Breast epithelium (tissue), 4 donors: ENCODE results near the gene NTHL1. TPM values are rescaled to one million over a fixed set of nuclear protein-coding genes. Genes with fewer than 3 reads are reported as not detected.

Source experiments
- DNase-seq, 2 donors: peaks; one replicate each; pipeline ENCODE4 v3.0.0-alpha.2; 2019; ENCODE audit warnings: low spot score in 2 of 2
- H3K27ac ChIP-seq, 2 donors: fragments of 200-600 bp; sonication (generic) in 1 of 2; one replicate each; pipeline ENCODE4 v1.5.1; 2016 to 2019; ENCODE audit warnings: mild to moderate bottlenecking in 1 of 2
- H3K27me3 ChIP-seq, 2 donors: fragments of 200-600 bp; sonication (generic) in 1 of 2; one replicate each; pipeline versions ENCODE4 v1.5.1 to v1.6.0; 2017 to 2019; ENCODE audit warnings: control low read depth in 1 of 2, mild to moderate bottlenecking in 1 of 2
- H3K36me3 ChIP-seq: fragments of 200-600 bp; one replicate; pipeline ENCODE4 v1.5.1; 2019
- H3K4me1 ChIP-seq, 2 donors: fragments of 200-600 bp; sonication (generic); one replicate each; pipeline ENCODE4 v1.5.1; 2016 to 2019; ENCODE audit warnings: control low read depth in 1 of 2
- H3K4me3 ChIP-seq, 3 donors: fragments of 200-600 bp; sonication (generic); 1 replicate in 2 of 3; 2 replicates in 1 of 3; pipeline ENCODE4 v1.5.1; 2016 to 2019; ENCODE audit warnings: mild to moderate bottlenecking in 3 of 3, moderate library complexity in 2 of 3
- H3K9me3 ChIP-seq, 2 donors: fragments of 200-600 bp; sonication (generic) in 1 of 2; one replicate each; pipeline ENCODE4 v1.5.1; 2016 to 2019; ENCODE audit warnings: control low read depth in 1 of 2
- POLR2A ChIP-seq: fragments of 450-650 bp; IDR thresholded peaks from one replicate; pipeline ENCODE4 v1.6.1; 2016; ENCODE audit warnings: antibody characterized with exemption, mild to moderate bottlenecking, moderate library complexity
- POLR2AphosphoS5 ChIP-seq, 3 donors: sonication (generic); formaldehyde crosslinking; IDR thresholded peaks; one replicate each; pipeline ENCODE4 v1.6.1; 2017; ENCODE audit warnings: antibody characterized with exemption in 3 of 3
- intact Hi-C: fragments of 100-400 bp; cut with DNase I; formaldehyde crosslinking; loops from one replicate; pipeline ENCODE4 v1.15.1; 2023; ENCODE audit warnings: low total_unique reads
- total RNA-seq, 3 donors: library from RNA; depleted of rRNA; stranded (reverse); fragments of >200 nt; gene quantifications; one replicate each; pipeline ENCODE4 v1.1.0, GENCODE V29; 2016
- TF ChIP-seq, protein P1 (sequence below), 3 donors: fragments of 450-650 bp; IDR thresholded peaks; one replicate each; pipeline ENCODE4 v1.5.1; 2016 to 2017; ENCODE audit warnings: antibody characterized with exemption in 3 of 3, mild to moderate bottlenecking in 3 of 3, moderate library complexity in 3 of 3

Gene NTHL1
- total RNA-seq, 3 donors from 2014 or later: 10.6 to 27.9 (median 16.1) TPM

DNA sequence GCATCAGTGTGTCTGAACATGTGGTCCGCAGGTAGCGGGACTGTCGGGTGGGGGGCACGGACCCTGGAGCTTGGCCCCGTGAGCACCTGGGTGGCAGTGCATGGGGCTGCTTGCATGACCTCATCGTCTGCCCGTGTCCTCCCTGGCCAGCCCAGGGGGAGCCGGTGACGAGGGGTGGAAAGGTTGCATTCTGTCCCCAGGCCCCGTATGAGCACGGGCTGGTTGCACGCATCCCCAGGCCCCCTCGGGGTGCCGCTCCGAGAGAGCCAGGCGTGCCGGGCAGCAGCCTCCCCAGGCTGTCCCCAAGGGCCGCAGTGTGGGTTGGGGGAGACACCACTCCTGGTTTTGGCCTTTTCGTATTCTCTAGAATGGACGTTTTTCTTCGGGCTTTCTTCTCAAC lies 30.1 kb upstream of the NTHL1 start:
- H3K36me3 ChIP-seq: no peaks in the 10 kb centered on the region
- intact Hi-C loops: loop anchor here (5.0 kb wide), 1 partner anchor 375 kb away; no protein-coding TSS in a partner anchor

DNA sequence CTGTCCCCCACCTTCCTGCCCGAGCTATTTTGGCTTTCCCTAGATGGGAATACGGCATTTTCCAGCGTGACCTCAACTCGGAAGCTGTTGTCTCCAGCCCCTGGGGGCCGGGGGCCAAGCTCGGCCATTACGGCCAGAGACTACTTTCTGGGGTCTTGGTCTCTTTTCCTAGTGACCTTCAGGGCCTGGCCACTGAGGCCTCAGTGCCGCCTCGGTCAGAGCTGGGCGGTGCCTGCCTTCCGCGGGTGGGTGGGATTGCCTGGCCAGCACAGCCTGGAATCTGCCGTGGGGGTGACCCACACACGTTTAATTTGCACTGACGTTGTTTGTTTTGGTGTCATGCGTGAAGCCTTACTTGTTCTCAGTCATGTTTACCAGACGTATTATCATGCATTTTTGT lies 29.4 kb upstream of the NTHL1 start:
- no peaks in the 10 kb centered on the region for H3K36me3 ChIP-seq
- no peak for DNase-seq
- TF ChIP-seq POLR2AphosphoS5 (IDR thresholded peaks at IDR 0.05): no peak
- TF ChIP-seq, protein P1, sequence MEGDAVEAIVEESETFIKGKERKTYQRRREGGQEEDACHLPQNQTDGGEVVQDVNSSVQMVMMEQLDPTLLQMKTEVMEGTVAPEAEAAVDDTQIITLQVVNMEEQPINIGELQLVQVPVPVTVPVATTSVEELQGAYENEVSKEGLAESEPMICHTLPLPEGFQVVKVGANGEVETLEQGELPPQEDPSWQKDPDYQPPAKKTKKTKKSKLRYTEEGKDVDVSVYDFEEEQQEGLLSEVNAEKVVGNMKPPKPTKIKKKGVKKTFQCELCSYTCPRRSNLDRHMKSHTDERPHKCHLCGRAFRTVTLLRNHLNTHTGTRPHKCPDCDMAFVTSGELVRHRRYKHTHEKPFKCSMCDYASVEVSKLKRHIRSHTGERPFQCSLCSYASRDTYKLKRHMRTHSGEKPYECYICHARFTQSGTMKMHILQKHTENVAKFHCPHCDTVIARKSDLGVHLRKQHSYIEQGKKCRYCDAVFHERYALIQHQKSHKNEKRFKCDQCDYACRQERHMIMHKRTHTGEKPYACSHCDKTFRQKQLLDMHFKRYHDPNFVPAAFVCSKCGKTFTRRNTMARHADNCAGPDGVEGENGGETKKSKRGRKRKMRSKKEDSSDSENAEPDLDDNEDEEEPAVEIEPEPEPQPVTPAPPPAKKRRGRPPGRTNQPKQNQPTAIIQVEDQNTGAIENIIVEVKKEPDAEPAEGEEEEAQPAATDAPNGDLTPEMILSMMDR (IDR thresholded peaks at IDR 0.05): no peak
- TF ChIP-seq POLR2A: no peak
- H3K27me3 ChIP-seq: no peaks in the 10 kb centered on the region
- intact Hi-C loops: loop anchor here (5.0 kb wide), 1 partner anchor 375 kb away; no protein-coding TSS in a partner anchor
- H3K9me3 ChIP-seq: no peaks in the 10 kb centered on the region
- H3K4me1 ChIP-seq: peaks cover 6 to 8% of the 10 kb centered on the region in 2 donors
- H3K27ac ChIP-seq: no peak overlapping the region
- H3K4me3 ChIP-seq: no peak overlapping the region

More for the DNA sequence above, 30.1 kb upstream of the NTHL1 start:
- Histone ChIP-seq H3K27me3 (no peaks in the 10 kb centered on the region), H3K4me1 (peaks cover 7 to 10% of the 10 kb centered on the region in 2 donors), H3K9me3 (no peaks in the 10 kb centered on the region), H3K4me3 (no peak overlapping the region), H3K27ac (no peak overlapping the region)
- TF ChIP-seq, protein P1 (IDR thresholded peaks at IDR 0.05): no peak
- TF ChIP-seq POLR2AphosphoS5 (IDR thresholded peaks at IDR 0.05): no peak
- no peak for TF ChIP-seq POLR2A
- DNase-seq: no peak

DNA sequence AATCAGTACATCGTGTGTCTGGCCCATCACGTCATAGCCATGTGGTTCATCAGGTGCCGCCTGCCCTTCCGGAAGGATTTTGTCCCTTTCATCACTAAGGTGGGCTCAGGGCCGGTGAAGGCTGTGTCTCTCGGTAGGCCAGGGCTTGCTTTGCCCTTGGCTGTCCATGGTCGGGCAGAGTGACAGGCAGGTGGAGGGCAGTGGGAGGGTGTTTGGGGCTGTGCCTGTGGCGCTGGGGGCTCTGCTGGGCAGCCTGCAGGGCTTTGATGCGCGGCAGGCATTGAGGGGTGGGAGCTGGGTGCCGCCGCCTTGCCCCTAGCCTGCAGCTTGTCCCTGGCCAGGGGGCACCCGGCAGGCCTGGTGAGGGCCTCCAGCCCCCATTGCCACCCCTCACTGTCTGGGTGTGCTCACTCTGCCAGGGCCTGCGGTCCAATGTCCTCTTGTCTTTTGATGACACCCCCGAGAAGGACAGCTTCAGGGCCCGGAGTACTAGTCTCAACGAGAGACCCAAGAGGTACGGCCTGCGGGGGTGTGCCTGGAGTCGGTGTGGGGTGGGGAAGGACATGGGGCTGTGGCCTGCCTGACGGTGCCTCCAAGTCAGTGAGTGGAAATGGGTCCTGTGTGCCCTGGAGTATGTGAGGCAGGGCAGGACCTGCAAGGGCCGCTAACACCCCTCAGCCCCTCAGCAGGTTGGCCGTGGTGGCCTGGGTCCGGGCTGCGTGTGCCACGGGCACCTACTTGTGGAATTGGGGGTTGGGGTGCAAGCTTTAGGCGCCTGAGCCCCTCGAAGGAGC lies 28.6 kb upstream of the NTHL1 start:
- TF ChIP-seq, protein P1 (IDR thresholded peaks at IDR 0.05): no peak
- TF ChIP-seq POLR2AphosphoS5 (IDR thresholded peaks at IDR 0.05): no peak
- Histone ChIP-seq H3K36me3 (no peaks in the 10 kb centered on the region), H3K27ac (no peak overlapping the region), H3K4me1 (peaks cover 0 to under 1% of the 10 kb centered on the region in 2 donors), H3K9me3 (no peaks in the 10 kb centered on the region), H3K27me3 (no peaks in the 10 kb centered on the region), H3K4me3 (no peak overlapping the region)
- no peak for DNase-seq
- intact Hi-C loops: loop anchor here (5.0 kb wide), 1 partner anchor 376 kb away; no protein-coding TSS in a partner anchor

DNA sequence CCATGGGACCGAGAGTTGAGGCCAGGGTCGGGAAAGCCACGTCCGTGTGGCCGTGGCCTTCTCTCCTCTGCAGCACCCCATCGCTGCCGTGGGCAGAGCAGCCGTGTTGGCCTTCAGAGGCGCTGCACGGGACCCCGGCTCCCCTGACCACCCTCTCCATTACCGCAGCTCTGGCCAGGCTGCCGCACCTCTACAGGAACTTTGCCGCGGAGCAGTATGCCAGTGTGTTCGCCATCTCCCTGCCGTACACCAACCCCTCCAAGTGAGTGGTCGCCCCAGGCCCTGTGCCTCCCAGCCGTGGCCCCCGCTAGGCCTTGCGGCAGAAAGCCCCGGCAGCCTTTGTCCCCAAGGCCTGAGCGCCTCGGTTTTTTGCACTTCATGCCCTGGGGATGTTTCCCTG lies 28.0 kb upstream of the NTHL1 start:
- TF ChIP-seq POLR2A: no peak
- no peak for TF ChIP-seq POLR2AphosphoS5 (IDR thresholded peaks at IDR 0.05)
- TF ChIP-seq, protein P1 (IDR thresholded peaks at IDR 0.05): no peak
- H3K9me3 ChIP-seq: no peaks in the 10 kb centered on the region
- DNase-seq: no peak
- no peaks in the 10 kb centered on the region for H3K36me3 ChIP-seq
- H3K27ac ChIP-seq: no peak overlapping the region
- intact Hi-C loops: loop anchor here (5.0 kb wide), 1 partner anchor 377 kb away; no protein-coding TSS in a partner anchor
- no peaks in the 10 kb centered on the region for H3K27me3 ChIP-seq
- H3K4me3 ChIP-seq: no peak overlapping the region
- H3K4me1 ChIP-seq: no peaks in the 10 kb centered on the region

DNA sequence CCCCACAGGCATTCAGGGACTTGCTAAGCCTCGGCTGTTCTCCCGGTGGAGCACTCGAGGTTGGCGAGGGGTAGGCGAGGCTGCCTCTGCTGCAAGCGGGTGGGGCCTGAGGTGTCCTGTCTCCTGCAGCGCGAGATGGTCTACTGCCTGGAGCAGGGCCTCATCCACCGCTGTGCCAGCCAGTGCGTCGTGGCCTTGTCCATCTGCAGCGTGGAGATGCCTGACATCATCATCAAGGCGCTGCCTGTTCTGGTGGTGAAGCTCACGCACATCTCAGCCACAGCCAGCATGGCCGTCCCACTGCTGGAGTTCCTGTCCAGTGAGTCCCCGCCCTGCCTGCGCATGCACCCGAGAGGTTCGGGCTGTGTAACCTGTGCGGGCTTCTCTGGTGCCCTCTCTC lies 26.4 kb upstream of the NTHL1 start:
- intact Hi-C loops: no loop called here
- H3K27me3 ChIP-seq: no peaks in the 10 kb centered on the region
- H3K4me1 ChIP-seq: no peaks in the 10 kb centered on the region
- H3K9me3 ChIP-seq: no peaks in the 10 kb centered on the region
- DNase-seq: no peak
- TF ChIP-seq POLR2AphosphoS5 (IDR thresholded peaks at IDR 0.05) (no peak), POLR2A (no peak)
- TF ChIP-seq, protein P1 (IDR thresholded peaks at IDR 0.05): no peak
- no peak overlapping the region for H3K27ac ChIP-seq
- H3K36me3 ChIP-seq: no peaks in the 10 kb centered on the region
- no peak overlapping the region for H3K4me3 ChIP-seq
